Upper lobe of left lung (tissue), 4 donors: ENCODE measurements around the gene GALK1.

Experiments
- POLR2A ChIP-seq, 4 donors: fragments of 450-650 bp; IDR thresholded peaks; one replicate each; pipeline ENCODE4 v1.5.1; 2016 to 2017; ENCODE audit warnings: antibody characterized with exemption in 4 of 4, mild to moderate bottlenecking in 2 of 4
- POLR2AphosphoS5 ChIP-seq, 2 donors: sonication (generic); formaldehyde crosslinking; IDR thresholded peaks; one replicate each; pipeline ENCODE4 v1.5.1; 2017; ENCODE audit warnings: antibody characterized with exemption in 2 of 2
- TF ChIP-seq, protein P1 (sequence below), 6 experiments: fragments of 450-650 bp in 4 of 6; fragments of 200-600 bp in 2 of 6; sonication (generic) in 2 of 6; IDR thresholded peaks; one replicate each; pipeline ENCODE4 v1.5.1; 2016 to 2019; ENCODE audit warnings: antibody characterized with exemption in 6 of 6

DNA sequence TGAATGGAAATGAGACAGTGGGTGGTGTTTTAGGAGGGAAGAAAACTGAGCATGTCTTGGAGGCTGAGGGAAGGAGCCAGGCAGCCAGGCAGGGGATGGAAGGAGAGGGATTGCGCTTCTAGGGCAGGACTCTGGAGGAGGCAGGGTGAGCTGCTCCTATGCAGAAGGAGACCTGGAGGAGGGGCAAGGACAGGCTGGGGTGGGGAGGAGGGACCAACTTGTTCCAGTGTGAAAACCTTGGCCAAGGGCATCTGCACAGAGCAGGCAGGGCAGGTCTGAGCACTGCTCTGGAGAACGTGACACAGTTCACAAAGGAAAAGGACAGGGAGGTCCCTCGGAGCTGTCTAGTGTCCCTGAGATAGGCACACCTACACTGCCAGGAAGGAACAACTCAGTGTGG lies 5.5 kb downstream of the GALK1 start:
- TF ChIP-seq POLR2A (IDR thresholded peaks at IDR 0.05): no peak
- TF ChIP-seq, protein P1, sequence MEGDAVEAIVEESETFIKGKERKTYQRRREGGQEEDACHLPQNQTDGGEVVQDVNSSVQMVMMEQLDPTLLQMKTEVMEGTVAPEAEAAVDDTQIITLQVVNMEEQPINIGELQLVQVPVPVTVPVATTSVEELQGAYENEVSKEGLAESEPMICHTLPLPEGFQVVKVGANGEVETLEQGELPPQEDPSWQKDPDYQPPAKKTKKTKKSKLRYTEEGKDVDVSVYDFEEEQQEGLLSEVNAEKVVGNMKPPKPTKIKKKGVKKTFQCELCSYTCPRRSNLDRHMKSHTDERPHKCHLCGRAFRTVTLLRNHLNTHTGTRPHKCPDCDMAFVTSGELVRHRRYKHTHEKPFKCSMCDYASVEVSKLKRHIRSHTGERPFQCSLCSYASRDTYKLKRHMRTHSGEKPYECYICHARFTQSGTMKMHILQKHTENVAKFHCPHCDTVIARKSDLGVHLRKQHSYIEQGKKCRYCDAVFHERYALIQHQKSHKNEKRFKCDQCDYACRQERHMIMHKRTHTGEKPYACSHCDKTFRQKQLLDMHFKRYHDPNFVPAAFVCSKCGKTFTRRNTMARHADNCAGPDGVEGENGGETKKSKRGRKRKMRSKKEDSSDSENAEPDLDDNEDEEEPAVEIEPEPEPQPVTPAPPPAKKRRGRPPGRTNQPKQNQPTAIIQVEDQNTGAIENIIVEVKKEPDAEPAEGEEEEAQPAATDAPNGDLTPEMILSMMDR (IDR thresholded peaks at IDR 0.05): no peak
- no peak for TF ChIP-seq POLR2AphosphoS5 (IDR thresholded peaks at IDR 0.05)
